Measurements from ENCODE around the gene GMDS. TPM values are rescaled to one million over a fixed set of nuclear protein-coding genes. Genes with fewer than 3 reads are reported as not detected.

Gene GMDS
- total RNA-seq, 1 donor from 2014 or later, result 34.0 TPM

GRCh38 chr6:1777921-1778685, 467.3 kb downstream of the GMDS start:
- no peak overlapping the region for H3K4me3 Mint-ChIP-seq (ENCODE audit: unreplicated experiment)
- TF ChIP-seq CTCF (IDR thresholded peaks at IDR 0.05), result no peak
- H3K27ac Mint-ChIP-seq (ENCODE audit: unreplicated experiment), result peak overlapping the region; percentile 76
- no peaks in the 10 kb centered on the region for H3K9me3 Mint-ChIP-seq (ENCODE audit: low read depth)
- DNase-seq (ENCODE audit: low spot score), result no peak
- H3K4me1 Mint-ChIP-seq (ENCODE audit: low read depth), result peaks cover 34% of the 10 kb centered on the region
- H3K36me3 Mint-ChIP-seq (ENCODE audit: low read depth), result no peaks in the 10 kb centered on the region
- H3K27me3 Mint-ChIP-seq (ENCODE audit: low read depth), result no peaks in the 10 kb centered on the region

GRCh38 chr6:1775441-1775840, 470.0 kb downstream of the GMDS start:
- no peak for TF ChIP-seq CTCF (IDR thresholded peaks at IDR 0.05)
- no peak for DNase-seq (ENCODE audit: low spot score)
- H3K4me1 Mint-ChIP-seq (ENCODE audit: low read depth), result peaks cover 34% of the 10 kb centered on the region
- no peaks in the 10 kb centered on the region for H3K27me3 Mint-ChIP-seq (ENCODE audit: low read depth)
- H3K4me3 Mint-ChIP-seq (ENCODE audit: unreplicated experiment), result no peak overlapping the region
- no peak overlapping the region for H3K27ac Mint-ChIP-seq (ENCODE audit: unreplicated experiment)
- H3K36me3 Mint-ChIP-seq (ENCODE audit: low read depth), result no peaks in the 10 kb centered on the region
- no peaks in the 10 kb centered on the region for H3K9me3 Mint-ChIP-seq (ENCODE audit: low read depth)

DNA sequence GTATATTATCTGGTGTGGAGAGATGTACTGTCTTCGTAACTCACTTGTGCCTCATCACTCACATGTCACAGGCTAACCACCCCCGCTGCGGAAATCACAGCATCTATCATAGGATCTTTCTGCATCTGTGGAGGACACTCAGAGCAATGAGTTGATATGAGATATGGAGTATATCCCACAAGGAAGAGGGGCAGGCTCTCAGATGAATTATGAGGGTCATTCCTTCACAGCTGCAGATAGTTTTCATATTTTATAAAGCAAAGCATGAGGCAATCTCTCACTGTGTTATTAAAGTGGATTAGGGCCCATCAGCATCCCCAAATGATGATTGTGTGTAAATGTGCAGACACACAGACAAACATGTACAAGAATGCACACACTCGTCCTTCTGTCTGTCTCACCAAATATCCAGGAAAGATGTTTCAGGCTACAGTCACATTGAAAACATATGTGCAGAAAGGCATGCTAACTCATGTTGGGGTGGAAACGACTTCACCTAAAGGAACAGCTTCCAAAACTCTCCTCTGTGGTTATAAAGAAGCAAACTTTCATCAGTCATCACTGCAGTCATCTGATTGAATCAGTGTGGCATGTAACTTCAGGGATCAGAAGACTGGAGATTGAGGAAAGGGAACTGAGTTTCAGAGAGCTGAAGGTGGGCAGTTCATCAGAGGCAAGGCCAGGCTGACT, 471.0 kb downstream of the GMDS start:
- H3K27me3 Mint-ChIP-seq (ENCODE audit: low read depth), result no peaks in the 10 kb centered on the region
- no peak for TF ChIP-seq CTCF (IDR thresholded peaks at IDR 0.05)
- H3K4me1 Mint-ChIP-seq (ENCODE audit: low read depth), result peaks cover 36% of the 10 kb centered on the region
- no peak overlapping the region for H3K4me3 Mint-ChIP-seq (ENCODE audit: unreplicated experiment)
- no peak overlapping the region for H3K27ac Mint-ChIP-seq (ENCODE audit: unreplicated experiment)
- no peak for DNase-seq (ENCODE audit: low spot score)
- no peaks in the 10 kb centered on the region for H3K36me3 Mint-ChIP-seq (ENCODE audit: low read depth)
- no peaks in the 10 kb centered on the region for H3K9me3 Mint-ChIP-seq (ENCODE audit: low read depth)

DNA sequence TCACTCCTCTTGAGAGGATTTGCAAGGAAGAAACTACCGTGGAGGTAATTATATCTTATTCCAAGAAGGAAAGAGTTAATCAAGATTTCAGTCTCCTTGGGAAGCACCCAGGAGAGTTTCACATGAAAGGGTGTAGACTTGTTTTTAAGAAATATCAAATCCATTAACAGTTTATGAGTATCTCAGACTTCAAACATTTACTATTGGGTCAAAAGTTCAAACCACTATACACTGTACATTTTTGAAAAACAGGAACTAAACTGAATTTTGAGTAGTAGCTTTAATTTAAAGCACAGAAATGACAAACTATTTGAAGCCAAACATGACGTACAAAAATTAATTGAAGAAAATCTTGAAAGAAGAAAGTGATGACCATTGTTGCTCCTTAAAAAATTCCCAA, 471.7 kb downstream of the GMDS start:
- Mint-ChIP-seq H3K4me1 (ENCODE audit: low read depth) (peaks cover 35% of the 10 kb centered on the region), H3K9me3 (ENCODE audit: low read depth) (no peaks in the 10 kb centered on the region), H3K27me3 (ENCODE audit: low read depth) (no peaks in the 10 kb centered on the region), H3K36me3 (ENCODE audit: low read depth) (no peaks in the 10 kb centered on the region), H3K27ac (ENCODE audit: unreplicated experiment) (no peak overlapping the region), H3K4me3 (ENCODE audit: unreplicated experiment) (no peak overlapping the region)
- DNase-seq (ENCODE audit: low spot score), result no peak
- TF ChIP-seq CTCF (IDR thresholded peaks at IDR 0.05), result no peak

DNA sequence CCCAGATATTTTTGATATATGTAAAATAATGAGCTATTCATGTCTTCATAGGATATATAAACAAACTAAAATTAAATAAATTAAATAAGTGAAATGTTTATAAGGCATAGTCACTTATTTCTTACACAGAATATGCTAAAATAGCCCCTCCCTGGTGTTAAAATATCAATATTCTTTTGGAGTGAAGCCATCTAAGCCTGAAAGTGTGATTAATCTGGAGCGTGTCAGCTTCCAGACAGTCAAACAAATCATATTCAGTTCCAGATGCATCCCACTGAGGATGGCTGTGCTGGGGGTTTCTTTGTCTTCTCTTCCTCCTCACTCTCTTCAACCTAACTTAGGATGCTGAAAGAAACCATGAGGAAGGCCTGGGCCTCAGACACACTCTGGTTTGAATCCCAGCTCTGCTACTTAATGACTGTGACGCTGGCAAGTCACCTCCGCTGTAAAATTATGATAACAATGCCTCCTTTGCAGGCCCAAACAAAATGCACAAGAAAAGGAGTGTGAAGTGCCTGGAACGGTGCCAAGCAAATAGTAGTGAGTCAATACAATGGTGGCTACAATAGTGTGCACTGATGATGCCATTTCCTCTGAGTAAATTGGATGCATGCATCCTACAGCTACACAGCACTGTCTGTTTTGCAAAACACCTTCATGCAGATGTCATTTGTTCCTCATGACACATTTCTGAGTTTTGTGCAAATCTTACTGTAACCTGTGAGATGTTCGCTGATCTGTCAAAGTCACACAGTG, 474.3 kb downstream of the GMDS start:
- DNase-seq (ENCODE audit: low spot score), result no peak
- Mint-ChIP-seq H3K4me1 (ENCODE audit: low read depth) (peaks cover 43% of the 10 kb centered on the region), H3K27ac (ENCODE audit: unreplicated experiment) (no peak overlapping the region), H3K4me3 (ENCODE audit: unreplicated experiment) (no peak overlapping the region), H3K9me3 (ENCODE audit: low read depth) (no peaks in the 10 kb centered on the region), H3K27me3 (ENCODE audit: low read depth) (no peaks in the 10 kb centered on the region), H3K36me3 (ENCODE audit: low read depth) (no peaks in the 10 kb centered on the region)
- TF ChIP-seq CTCF (IDR thresholded peaks at IDR 0.05), result no peak
